WERI-Rb-1 (cell line): ENCODE measurements around the gene BLVRA.

Source experiments
- DNase-seq: peaks from one replicate; pipeline ENCODE4 v3.0.0-alpha.2; 2020
- H3K27ac ChIP-seq: fragments of 250-450 bp; sonication (Bioruptor Pico); 2 replicates; pipeline ENCODE4 v1.5.1; 2020; ENCODE audit warnings: mild to moderate bottlenecking, moderate library complexity
- H3K27me3 ChIP-seq: fragments of 250-450 bp; sonication (Bioruptor Pico); 2 replicates; pipeline ENCODE4 v1.5.1; 2021; ENCODE audit warnings: mild to moderate bottlenecking, low read depth, moderate library complexity; ENCODE audit not compliant: insufficient read depth, severe bottlenecking
- H3K36me3 ChIP-seq: fragments of 250-450 bp; sonication (Bioruptor Pico); 2 replicates; pipeline ENCODE4 v1.5.1; 2020; ENCODE audit warnings: mild to moderate bottlenecking, moderate library complexity
- H3K4me3 ChIP-seq: 2 replicates; pipeline ENCODE4 v1.5.1; 2011; ENCODE audit warnings: low read depth, mild to moderate bottlenecking, control low read depth, low read length
- H3K9me3 ChIP-seq: fragments of 250-450 bp; sonication (Bioruptor Pico); 2 replicates; pipeline ENCODE4 v1.5.1; 2021; ENCODE audit warnings: mild to moderate bottlenecking, moderate library complexity; ENCODE audit not compliant: severe bottlenecking
- TF ChIP-seq, protein P1 (sequence below): IDR thresholded peaks from 2 replicates; pipeline ENCODE4 v1.5.1; 2011; ENCODE audit warnings: low read depth, mild to moderate bottlenecking, control low read depth, inconsistent platforms, low read length

BLVRA gene

DNA sequence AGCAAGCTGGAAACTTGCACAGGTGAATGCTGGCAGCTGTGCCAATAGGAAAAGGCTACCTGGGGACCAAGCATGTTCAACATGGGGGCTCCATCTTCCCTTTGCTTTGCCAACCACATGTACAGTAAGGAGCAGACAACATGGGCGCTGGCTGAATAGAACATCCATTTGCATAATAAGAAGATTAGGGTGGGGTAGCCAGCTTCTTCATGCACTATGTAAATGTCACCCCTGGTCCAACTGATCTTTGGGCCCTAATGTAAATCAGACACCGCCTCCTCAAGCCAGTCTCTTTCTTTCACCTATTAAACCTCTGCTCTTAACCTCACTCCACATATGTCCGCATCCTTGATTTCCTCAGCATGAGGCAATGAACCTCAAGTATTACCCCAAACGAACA lies 84.8 kb downstream of the BLVRA start:
- no peaks in the 10 kb centered on the region for H3K27me3 ChIP-seq
- no peaks in the 10 kb centered on the region for H3K9me3 ChIP-seq
- no peak overlapping the region for H3K4me3 ChIP-seq
- TF ChIP-seq, protein P1, sequence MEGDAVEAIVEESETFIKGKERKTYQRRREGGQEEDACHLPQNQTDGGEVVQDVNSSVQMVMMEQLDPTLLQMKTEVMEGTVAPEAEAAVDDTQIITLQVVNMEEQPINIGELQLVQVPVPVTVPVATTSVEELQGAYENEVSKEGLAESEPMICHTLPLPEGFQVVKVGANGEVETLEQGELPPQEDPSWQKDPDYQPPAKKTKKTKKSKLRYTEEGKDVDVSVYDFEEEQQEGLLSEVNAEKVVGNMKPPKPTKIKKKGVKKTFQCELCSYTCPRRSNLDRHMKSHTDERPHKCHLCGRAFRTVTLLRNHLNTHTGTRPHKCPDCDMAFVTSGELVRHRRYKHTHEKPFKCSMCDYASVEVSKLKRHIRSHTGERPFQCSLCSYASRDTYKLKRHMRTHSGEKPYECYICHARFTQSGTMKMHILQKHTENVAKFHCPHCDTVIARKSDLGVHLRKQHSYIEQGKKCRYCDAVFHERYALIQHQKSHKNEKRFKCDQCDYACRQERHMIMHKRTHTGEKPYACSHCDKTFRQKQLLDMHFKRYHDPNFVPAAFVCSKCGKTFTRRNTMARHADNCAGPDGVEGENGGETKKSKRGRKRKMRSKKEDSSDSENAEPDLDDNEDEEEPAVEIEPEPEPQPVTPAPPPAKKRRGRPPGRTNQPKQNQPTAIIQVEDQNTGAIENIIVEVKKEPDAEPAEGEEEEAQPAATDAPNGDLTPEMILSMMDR = no peak
- DNase-seq = no peak
- no peak overlapping the region for H3K27ac ChIP-seq
- no peaks in the 10 kb centered on the region for H3K36me3 ChIP-seq

DNA sequence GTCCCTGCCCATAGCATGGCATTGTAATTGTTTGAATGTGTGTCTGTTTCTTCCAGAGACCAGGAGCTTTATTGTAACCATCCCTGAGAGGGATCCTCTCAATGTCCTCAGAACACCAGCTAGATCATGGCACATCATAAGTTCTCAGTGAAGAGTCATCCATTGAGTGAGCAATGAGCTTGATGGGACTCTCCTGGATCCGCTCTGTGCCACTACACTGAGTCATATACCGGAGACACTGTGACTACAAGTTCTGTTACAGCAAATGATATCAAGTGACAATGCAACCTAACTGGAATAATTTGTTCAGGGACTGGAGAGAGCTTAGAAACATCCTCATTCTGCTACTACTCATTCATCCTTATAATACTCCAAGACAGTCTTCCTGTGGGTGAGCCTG lies 85.8 kb downstream of the BLVRA start:
- H3K27me3 ChIP-seq = no peaks in the 10 kb centered on the region
- H3K4me3 ChIP-seq = no peak overlapping the region
- H3K36me3 ChIP-seq = no peaks in the 10 kb centered on the region
- no peak overlapping the region for H3K27ac ChIP-seq
- TF ChIP-seq, protein P1 = no peak
- no peak for DNase-seq
- no peaks in the 10 kb centered on the region for H3K9me3 ChIP-seq

DNA sequence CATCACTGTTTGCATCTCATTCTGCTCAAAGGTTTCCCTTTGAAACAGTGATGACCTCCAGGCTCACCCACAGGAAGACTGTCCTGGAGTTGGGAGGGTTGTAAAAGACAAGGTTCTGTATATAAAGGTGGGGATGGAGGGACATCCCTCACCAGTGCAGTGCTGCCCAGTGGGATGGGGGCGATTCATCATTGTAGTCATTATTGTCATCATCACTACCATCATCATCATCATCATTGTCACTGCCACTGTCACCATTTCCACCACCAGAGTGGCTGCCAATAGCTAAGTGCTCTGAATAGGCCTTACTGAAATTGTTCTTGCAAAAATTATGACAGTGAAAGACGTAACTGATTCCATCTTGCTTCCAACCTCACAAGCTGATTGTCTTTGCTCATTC lies 86.2 kb downstream of the BLVRA start:
- DNase-seq = no peak
- no peaks in the 10 kb centered on the region for H3K27me3 ChIP-seq

DNA sequence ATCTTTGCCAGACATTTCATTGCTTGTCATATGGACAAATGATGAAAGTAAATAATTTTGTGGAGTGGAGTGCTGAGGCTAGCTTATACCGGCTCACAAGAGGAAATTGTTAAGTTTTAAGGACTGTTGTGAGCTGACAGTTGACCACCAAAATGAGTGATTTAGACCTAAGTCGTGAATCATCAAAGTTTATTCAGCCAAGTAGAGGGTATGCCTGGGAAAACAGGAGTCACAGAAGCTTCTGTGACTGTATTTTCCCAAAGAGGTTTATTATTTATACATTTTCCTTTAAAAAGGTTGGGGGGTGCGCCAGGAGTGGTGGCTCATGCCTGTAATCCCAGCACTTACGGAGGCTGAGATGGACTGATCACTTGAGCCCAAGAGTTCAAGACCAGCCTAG lies 89.0 kb downstream of the BLVRA start:
- Histone ChIP-seq H3K4me3 (no peak overlapping the region), H3K27ac (no peak overlapping the region), H3K27me3 (no peaks in the 10 kb centered on the region), H3K9me3 (no peaks in the 10 kb centered on the region), H3K36me3 (no peaks in the 10 kb centered on the region)
- no peak for DNase-seq
- TF ChIP-seq, protein P1 = no peak

More for the DNA sequence above, 86.2 kb downstream of the BLVRA start:
- no peak overlapping the region for H3K27ac ChIP-seq
- no peaks in the 10 kb centered on the region for H3K36me3 ChIP-seq
- no peak overlapping the region for H3K4me3 ChIP-seq
- no peaks in the 10 kb centered on the region for H3K9me3 ChIP-seq
- TF ChIP-seq, protein P1 = no peak

DNA sequence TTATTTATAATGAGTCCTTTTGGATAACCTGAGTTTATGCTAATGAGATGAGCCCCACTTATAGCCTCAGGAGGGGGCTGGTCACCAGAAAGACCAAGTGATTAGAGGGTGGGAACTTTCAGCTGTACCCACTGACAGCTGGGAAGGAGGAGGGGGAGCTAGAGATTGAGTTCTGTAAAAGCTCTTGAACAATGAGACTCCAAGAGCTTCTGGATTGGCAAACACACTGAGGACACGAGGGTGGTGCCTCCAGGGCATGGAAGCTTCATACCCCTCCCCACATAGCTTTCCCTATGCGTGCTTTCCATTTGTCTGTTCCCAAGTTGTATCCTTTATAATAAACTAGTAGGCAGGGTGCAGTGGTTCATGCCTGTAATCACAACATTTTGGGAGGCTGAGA lies 90.6 kb downstream of the BLVRA start:
- Histone ChIP-seq H3K9me3 (no peaks in the 10 kb centered on the region), H3K27me3 (no peaks in the 10 kb centered on the region), H3K4me3 (no peak overlapping the region), H3K36me3 (no peaks in the 10 kb centered on the region), H3K27ac (no peak overlapping the region)
- DNase-seq = no peak
- TF ChIP-seq, protein P1 = no peak

DNA sequence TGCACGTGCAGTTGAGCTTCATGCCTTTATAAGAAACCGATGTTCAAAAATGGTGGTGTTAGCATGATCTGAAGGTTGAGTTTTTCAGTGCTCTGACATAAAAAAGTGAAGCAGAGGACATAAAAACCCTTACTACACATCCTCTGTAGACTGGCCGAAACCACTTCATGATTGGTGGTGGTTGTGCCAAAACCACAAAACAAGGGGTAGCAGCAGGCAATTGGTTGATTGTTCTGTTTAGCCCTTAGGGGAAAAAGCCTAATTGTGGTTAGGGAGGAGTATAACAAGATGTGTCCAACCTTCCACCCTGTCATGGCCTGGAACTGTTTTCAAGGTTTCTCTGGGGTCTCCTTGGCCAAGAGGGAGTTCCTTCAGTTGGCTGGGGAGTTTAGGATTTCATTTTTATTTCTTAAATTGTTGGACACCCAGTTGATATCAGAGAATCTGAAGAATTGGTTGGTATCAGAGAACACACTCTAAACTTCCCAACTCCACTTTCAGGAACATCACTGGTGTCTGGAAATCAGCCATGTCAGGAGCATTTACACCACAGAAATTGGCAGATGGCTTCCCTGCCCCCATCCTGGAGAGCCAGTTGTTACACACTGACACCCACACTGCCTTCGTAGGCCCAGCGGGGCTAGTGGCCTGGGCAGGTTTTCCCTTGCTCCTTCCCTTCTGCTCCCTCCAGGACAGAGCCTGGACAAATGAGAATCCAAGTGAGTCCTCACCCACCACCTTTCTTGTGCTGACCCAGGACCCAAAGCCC lies 92.1 kb downstream of the BLVRA start:
- no peaks in the 10 kb centered on the region for H3K27me3 ChIP-seq
- no peak for DNase-seq
- H3K36me3 ChIP-seq = no peaks in the 10 kb centered on the region
- H3K4me3 ChIP-seq = no peak overlapping the region
- H3K9me3 ChIP-seq = no peaks in the 10 kb centered on the region
- TF ChIP-seq, protein P1 = no peak
- no peak overlapping the region for H3K27ac ChIP-seq
